ENCODE results near the gene NT5C.
"Not testable (repeated sequence)": the region's sequence is repeated elsewhere in the genome, so short reads cannot be mapped to it uniquely, and the experiment has no call there.

NT5C gene
- total RNA-seq, result 13.7 to 21.5 reads per million in 2 donors

- DNase-seq, result peak; percentile 31 to 77 (median 39)
These were observed at the start of gene NT5C for GRCh38 chr17:75131278-75132017. Gene NT5C (minus strand): TSS chr17:75131742. CDS start chr17:75131707, 35 bp downstream.

DNA sequence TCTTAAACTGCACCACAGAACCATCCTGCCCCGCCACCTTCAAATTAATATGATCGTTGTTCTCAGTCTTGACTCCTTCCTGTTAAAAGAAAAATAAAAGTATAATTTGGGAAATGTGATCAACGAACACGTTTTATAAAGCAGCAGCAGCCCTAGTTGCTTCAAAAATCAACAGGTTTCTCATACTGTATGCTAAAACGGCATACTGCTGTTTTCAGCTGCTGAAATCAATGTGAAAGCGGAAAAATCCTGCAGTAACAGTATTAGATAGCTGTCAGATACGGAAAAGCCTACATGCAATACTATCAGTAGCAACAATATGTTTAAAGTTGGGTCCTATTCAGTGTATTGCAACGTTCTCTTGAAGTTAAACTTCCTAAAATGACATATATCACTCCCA is 49.6 kb upstream of the NT5C start:
- DNase-seq, result no peak

- DNase-seq, result peak in 1 of 5 experiments; percentile 43
These were observed 46.9 kb upstream of the NT5C start for GRCh38 chr17:75178453-75178852.

DNA sequence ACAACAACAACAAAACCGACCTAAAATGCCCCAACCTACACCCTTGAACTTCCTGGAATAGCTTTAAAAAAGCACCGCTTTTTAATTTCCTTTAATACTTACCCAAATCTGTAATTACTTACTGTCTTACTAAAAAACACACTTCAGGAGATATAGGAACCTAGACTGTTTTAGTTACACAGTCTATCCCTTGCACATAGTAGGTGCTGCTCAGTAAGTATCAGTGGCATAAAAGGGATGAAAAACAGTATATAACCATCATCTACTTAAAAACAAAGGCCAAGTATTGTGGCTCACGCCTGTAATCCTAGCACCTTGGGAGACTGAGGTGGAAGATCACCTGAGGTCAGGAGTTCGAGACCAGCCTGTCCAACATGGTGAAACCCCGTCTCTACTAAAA is 45.1 kb upstream of the NT5C start:
- DNase-seq, result no peak

GRCh38 chr17:75174996-75175395 is 43.5 kb upstream of the NT5C start:
- DNase-seq, result no peak

- DNase-seq, result no peak
These were observed 42.0 kb upstream of the NT5C start for GRCh38 chr17:75173526-75173925.

DNA sequence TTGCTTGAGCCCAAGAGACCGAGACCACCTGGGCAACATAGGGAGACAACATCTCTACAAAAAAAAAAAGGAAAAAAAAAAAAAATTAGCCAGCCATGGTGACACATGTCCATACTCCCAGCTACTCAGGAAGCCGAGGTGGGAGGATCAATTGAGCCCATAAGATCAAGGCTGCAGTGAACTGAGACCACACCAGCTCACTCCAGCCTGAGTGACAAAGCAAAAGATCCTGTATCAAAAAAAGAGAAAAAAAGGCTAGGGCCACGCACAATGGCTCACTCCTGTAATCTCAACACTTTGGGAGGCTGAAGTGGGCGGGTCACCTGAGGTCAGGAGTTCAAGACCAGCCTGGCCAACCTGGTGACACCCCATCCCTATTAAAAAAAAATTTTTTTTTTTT is 37.5 kb upstream of the NT5C start:
- DNase-seq, result no peak

DNA sequence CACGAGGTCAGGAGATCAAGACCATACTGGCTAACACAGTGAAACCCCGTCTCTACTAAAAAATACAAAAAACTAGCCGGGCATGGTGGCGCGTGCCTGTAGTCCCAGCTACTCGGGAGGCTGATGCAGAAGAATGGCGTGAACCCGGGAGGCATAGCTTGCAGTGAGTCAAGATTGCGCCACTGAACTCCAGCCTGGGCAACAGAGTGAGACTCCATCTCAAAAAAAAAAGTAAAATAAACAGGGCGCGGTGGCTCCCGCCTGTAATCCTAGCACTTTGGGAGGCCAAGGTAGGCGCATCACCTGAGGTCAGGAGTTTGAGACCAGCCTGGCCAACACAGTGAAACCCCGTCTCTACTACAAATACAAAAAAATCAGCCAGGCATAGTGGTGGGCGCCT is 33.1 kb upstream of the NT5C start:
- not testable (repeated sequence) for DNase-seq

DNA sequence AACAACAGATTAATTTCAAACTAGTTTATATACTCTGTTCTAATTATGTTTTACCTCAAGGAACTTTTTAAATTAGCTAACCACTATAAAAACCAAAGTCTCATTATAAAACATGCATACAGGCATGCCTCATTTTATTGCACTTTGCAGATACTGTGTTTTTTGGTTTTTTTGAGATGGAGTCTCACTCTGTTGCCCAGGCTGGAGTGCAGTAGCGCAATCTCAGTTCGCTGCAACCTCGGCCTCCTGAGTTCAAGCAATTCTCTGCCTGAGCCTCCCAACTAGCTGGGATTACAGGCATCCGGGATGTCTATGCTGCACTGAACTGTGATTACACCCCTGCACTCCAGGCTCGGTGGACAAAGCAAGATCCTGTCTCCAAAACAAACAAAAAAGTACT is 31.5 kb upstream of the NT5C start:
- DNase-seq, result no peak

- no peak for DNase-seq
These were observed 28.7 kb upstream of the NT5C start for GRCh38 chr17:75160211-75160610.

GRCh38 chr17:75159196-75160031 is 27.9 kb upstream of the NT5C start:
- DNase-seq, result no peak

- DNase-seq, result not testable (repeated sequence)
These were observed 26.9 kb upstream of the NT5C start for GRCh38 chr17:75158480-75158879.

GRCh38 chr17:75155191-75155601 is 23.7 kb upstream of the NT5C start:
- no peak for DNase-seq

- peak; percentile 91 to 99 (median 96) for DNase-seq
These were observed 22.9 kb upstream of the NT5C start, which contains the start of gene JPT1 for GRCh38 chr17:75154195-75155106. Gene JPT1 (minus strand): TSS chr17:75154512. CDS start chr17:75154397, 115 bp downstream.

DNA sequence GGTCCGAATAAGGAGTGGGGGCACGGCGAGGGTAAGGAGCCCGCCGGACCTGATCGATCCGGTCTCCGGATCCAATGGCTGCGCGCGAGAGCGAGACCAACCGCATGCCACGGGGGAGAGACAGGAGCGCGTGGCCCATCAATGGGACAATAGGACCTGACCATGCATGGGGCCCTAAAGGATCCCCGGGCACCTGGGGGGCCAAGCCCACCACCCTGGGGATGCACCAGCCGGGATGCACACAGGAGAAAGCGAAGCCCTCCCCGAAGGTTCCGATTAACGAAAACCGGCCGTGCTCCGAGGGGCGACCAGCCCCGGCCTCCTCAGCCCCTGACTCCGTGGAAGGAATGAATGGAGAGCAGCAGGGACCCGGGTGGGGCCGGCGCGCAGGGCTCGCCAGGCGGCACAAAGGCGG is 22.2 kb upstream of the NT5C start:
- DNase-seq, result no peak

DNA sequence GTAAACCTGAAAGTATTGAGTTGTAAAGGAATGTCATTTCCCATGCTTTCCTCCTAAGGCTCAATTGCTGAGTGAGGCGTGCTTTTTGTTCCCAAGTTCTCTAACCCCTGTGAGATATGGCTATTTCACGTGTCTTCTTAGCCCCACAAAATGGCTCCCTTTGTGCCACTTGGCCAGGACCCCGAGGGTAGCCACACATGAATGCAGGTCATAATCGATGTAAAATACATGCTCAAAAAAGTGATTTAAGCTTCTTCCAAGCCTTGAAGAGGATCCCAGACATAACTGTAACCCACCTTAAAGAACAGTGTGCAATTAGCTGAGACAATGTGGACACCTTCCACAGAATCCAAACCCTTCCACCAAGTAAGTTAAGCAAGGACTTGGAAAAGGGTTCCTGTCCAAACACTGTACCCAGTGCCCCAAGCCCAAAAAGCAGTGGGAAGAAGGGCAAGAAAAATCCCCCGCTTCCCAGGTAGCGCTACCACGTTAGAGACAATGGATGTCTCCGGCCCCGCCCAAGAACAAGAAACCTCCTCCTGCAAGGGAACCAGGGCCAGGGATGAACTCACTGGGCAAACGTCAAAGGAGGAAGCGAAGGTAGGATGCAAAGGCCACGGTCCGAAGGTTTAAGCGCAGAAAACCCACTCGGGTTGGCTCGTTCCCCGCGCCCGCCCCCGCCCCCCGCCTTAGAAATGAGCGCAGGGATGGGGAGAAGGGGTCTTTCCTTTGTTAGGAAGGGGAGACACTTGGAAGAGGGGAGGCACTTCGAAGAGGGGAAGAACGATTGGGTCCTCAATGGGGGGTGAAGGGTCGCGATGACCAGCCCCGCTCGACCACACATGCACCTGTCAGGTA is 21.6 kb upstream of the NT5C start:
- DNase-seq, result peak in 1 of 5 experiments; percentile 28

- no peak for DNase-seq
These were observed 21.0 kb upstream of the NT5C start for GRCh38 chr17:75152523-75152921.

- peak in 1 of 5 experiments; percentile 58 for DNase-seq
These were observed 20.4 kb upstream of the NT5C start for GRCh38 chr17:75151930-75152329.

- no peak for DNase-seq
These were observed 16.5 kb upstream of the NT5C start for GRCh38 chr17:75147878-75148546.

DNA sequence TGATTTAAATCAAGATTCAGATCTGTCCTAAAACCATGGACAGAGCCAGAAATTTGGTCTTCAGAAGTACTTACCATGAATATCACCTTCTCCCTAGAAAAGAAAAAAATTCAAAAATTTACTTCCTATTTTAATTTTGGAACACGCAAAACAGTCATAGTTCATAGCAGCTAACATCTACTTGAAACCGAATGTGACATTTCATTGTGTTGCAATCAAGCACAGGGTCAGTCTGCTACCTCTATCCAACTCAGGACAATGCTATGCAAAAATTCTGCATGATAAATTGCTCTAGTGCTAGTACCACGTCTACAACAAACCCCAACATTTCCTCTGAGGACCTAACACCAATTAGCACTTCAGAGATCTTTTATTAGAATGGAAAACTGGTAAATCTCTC is 15.1 kb upstream of the NT5C start:
- DNase-seq, result no peak

All from T-helper 2 cell (primary cell).